GOT3 (cell line): ENCODE data around the gene FAT2.

ENCODE experiments used
- DNase-seq: peaks from one replicate; lab custom pipeline; 2025; ENCODE audit warnings: mixed read lengths; lab: John Stamatoyannopoulos, UW

The FAT2 gene

DNA sequence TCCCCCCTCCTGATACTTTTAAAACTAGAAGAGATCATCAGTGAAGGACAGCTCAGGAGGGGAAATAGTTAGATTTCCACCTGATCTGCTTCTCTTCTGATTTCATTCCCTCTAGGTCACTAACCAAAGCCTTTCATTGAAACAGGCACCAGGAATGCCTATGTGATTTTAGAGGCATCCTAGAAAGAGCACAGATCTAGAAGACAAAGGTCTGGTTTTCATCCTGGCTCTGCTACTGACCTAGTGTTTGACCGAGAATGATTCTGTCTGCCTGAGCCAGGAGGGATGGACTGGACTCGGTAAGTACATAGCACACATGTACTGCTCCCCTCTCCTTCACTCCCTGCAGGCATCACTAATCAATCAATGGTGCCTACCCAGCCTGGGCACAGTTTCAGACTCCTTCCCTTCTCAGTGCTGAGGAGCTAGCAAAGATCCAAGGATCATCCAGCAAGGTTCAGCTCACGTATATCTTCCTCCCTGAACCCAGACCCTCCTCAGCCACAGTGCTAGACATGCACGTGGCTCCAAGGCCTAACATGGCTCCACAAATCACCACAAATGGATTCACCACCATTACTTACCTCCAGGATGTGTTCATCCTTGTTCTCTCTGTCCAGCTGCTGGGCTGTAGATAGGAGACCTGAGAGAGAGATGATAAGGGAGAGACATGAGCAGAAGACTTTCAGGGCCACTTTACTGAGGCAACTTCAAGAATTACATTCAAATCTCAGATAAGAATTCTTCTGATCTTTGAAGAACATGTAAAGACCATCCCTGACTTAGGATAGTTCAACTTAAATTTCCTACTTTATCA lies 35.2 kb downstream of the FAT2 start:
- no peak for DNase-seq

DNA sequence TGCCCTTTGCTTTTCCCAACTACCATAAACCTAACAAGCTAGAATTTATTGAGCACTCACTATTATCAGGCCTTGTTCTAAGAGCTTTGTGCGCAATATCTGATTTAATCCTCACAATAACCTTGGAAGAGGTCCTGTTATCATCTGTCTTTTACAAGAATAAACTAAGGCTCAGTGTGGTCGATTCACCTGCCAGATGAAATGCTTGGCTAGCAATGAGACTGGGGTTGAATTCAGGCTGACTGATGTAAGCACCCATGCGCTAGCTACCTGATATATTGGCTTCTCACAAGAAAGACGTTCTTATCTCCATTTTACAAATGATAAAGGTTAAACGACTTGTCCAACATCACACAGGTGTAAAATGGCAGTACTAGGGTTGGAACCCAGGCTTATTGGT lies 37.4 kb downstream of the FAT2 start:
- DNase-seq = no peak

DNA sequence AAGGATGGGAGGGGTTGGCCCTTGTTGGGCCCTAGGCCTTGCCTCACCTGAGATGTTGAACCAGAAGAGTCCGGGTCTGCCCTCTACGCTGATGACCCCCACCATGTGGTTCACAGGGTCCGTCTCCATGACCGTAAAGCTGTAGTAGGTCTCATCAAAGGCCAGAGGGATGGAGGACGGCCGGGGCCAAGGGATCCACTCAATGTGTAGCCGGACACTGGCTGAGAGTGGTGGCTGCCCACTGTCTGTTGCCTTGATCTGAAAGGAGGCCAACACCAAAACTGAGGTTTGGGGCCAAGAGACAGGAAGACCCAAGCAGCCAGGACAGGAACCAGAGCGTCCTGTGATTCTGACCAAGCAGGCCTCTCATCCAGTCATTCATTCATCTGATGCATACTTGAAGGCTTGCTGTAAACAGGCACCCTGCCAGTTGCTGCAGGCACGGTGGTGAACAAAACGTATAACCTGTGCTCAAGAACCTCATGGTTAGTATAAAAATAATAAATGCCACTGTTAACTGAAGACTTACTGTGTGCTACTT lies 37.9 kb downstream of the FAT2 start:
- no peak for DNase-seq

DNA sequence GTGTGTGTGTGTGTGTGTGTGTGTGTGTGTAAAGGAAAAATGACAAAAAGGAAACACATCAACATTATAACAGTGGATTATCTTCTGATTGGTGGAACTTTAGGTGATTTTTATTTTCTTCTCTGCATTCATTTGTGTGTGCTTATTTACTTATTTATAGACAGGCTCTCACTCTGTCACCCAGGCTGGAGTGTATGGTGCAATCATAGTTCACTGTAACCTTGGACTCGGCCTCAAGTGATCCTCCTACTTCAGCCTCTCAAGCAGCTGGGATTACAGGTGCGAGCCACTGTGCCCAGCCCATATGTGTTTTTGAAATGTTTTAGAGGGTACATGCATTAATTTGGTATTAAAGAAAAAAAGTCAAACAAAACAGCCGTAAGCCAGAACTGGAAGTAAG lies 39.1 kb downstream of the FAT2 start:
- no peak for DNase-seq

DNA sequence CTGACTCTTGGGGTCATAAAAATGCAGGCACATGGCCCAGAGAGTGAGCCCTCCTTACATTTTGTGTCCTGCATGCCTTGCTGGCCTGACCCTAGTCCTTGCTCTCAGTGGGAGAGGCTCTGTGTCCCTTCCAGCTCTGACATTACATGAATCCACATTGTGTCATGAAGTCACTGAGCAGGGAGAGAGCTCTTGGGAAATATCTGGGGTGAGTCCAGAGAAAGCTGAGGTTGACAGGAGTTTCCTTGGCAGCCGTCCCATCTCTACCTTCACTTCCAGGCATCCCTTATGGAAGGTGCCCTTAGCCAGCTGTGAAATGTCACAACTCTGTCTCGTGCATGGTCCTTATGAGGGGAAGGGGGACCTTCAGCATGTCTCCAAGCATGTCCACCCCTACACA lies 41.0 kb downstream of the FAT2 start:
- no peak for DNase-seq

DNA sequence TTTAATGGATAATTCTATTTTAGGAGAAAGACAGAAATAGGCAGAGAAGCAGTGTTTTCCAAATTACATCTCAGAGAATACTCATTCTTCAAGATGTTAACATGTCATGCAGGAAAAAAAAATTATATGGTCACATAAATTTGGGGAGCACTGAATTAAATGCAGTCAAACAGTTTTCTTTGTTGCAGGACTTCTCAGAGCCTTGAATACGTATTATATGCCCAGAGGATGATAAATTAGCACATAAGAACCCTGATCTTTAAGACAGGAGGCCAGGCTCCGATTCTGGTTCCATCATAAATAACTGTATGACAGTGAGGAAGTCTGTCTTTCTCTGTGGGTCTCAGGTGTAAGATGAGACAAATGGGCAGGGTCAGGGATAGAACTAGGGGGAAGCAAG lies 41.4 kb downstream of the FAT2 start:
- no peak for DNase-seq

DNA sequence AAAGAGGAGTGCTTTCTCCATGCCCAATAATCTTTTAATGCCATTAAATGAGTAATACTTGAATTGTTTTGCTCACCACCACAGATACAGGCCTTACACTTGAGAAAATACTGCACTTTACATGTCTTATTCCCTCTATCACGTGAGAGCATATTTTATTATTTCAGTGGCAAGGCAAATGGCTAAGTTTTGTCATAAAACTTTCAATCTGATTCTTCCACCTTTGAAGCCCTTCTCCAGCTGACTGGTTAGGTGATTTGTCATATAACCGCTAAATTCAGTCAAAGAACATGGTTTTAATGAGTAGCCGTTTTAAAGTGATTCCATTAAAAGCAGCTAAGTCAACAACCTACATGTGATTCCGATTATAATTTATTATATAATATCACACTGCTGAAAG lies 43.8 kb downstream of the FAT2 start:
- DNase-seq = no peak

DNA sequence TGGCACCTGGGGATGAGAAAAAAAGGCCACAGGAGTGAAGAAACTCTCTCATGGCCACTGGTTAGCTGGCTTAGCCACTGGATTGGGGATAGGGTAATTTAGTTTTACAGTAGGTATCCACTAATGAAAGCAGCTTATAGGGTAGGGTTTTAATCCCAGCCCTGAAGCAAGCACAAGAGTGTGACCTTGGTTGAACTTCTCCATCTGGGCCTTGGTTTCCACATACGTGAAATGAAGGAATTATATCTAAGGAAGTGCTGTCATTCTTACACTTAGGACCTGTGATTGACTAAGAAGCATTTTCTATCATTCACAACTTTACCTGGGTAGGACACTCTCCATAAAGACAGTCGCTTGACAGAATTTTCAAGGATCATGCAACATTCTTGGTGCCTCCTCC lies 49.6 kb downstream of the FAT2 start:
- DNase-seq = no peak
